H1 (cell line): ENCODE measurements around the gene SAG. TPM values are rescaled to one million over a fixed set of nuclear protein-coding genes. Genes with fewer than 3 reads are reported as not detected.

ENCODE experiments used
- ATF3 ChIP-seq: IDR thresholded peaks from 2 replicates; pipeline ENCODE4 v1.6.1; 2011; ENCODE audit warnings: low read depth, mild to moderate bottlenecking, low read length; ENCODE audit not compliant: insufficient read depth
- BCL11A ChIP-seq, 2 experiments: IDR thresholded peaks; one replicate each; pipeline ENCODE4 v1.6.1; 2011; ENCODE audit warnings: low read depth in 2 of 2, low read length in 2 of 2, mild to moderate bottlenecking in 2 of 2
- CTBP2 ChIP-seq: IDR thresholded peaks from 2 replicates; pipeline ENCODE4 v1.7.0; 2011; ENCODE audit warnings: borderline replicate concordance, mild to moderate bottlenecking, moderate library complexity, mixed read lengths, low read length; ENCODE audit not compliant: insufficient read depth, insufficient read length
- POLR2A ChIP-seq, 2 experiments: IDR thresholded peaks; 1 replicate in 1 of 2; 2 replicates in 1 of 2; pipeline ENCODE4 v1.6.1; 2011; ENCODE audit warnings: low read depth in 2 of 2, low read length in 2 of 2, mild to moderate bottlenecking in 2 of 2; ENCODE audit errors: control extremely low read depth in 1 of 2
- POLR2AphosphoS5 ChIP-seq: IDR thresholded peaks from 2 replicates; pipeline ENCODE4 v1.6.1; 2011; ENCODE audit warnings: low read depth, low read length
- SIN3A ChIP-seq, 2 experiments: IDR thresholded peaks in 1 of 2; conservative IDR thresholded peaks in 1 of 2; 2 replicates each; pipeline ENCODE4 v1.6.1; 2011 to 2012; ENCODE audit warnings: low read length in 2 of 2, improper control_type of control experiment in 1 of 2, low read depth in 1 of 2, mild to moderate bottlenecking in 1 of 2
- polyA plus RNA-seq, 7 experiments: library from polyadenylated mRNA; depleted of rRNA in 3 of 7; stranded (reverse) in 5 of 7; unstranded in 2 of 7; fragments of >200 nt in 5 of 7; fragments of 200-250 nt in 2 of 7; gene quantifications; 1 replicate in 5 of 7; 2 replicates in 1 of 7; 4 replicates in 1 of 7; pipeline versions ENCODE4 v1.2.1 to v1.2.3, GENCODE V29; 2011 to 2013; ENCODE audit warnings: missing spikeins in 2 of 7, mixed read lengths in 2 of 7
- total RNA-seq: library from RNA; stranded (reverse); fragmentation: NEBNext Ultra II Directional; extraction: Animal tissue kit (Norgen Biotek cat#: 25700); gene quantifications from 2 replicates; pipeline ENCODE4 v1.2.1, GENCODE V29; 2021

The SAG gene
- total and polyA plus RNA-seq, 2 of the 8 experiments (the other 6 are each of a cell fraction or from before 2014, with no cell fraction given) = not detected

DNA sequence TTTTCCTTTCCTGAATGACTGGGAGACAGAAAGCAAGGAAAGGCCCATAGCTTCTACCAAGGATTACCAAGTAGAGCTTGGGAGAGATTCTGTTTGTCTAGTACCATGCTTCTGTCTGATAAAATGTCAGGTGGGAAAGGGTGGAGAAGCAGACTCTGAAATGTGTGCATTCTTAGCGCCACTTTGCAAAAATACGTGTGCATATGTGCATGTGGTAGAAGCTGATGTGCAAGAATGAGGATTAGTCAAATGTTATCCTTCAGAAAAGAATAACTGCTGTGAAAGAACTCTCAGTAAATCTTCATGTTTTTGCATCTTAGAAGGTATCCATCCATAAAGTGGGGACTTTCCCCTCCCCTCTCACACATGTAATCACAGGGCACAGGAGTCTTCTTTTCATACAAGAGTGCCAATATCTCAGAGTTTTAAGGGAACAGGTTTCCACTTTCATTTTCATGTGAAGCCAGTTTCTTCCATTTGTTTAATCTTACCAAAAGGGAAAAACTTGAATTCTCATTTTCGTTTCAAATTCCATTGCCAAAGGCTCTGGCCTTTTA, 31.3 kb downstream of the SAG start (continued):
- TF ChIP-seq BCL11A (IDR thresholded peaks at IDR 0.05; ENCODE audit: low read depth in 2 of 2, low read length in 2 of 2) (no peak), POLR2AphosphoS5 (no peak), ATF3 (no peak), SIN3A (conservative IDR thresholded peaks at IDR 0.05 in 1 of 2, IDR thresholded peaks at IDR 0.05 in 1 of 2; ENCODE audit: low read depth in 1 of 2, low read length in 2 of 2) (no peak), CTBP2 (no peak), POLR2A (IDR thresholded peaks at IDR 0.05; ENCODE audit: control extremely low read depth in 1 of 2, low read depth in 2 of 2, low read length in 2 of 2) (no peak)
